HG02678 (cell line): ENCODE results near the gene ALCAM.

ENCODE experiments used
- ATAC-seq: cut with Tn5 transposase; IDR thresholded peaks from one replicate; pipeline ENCODE4 v1.9.1; 2021; ENCODE audit warnings: mild to moderate bottlenecking, moderate library complexity; ENCODE audit not compliant: unreplicated experiment

Gene ALCAM

DNA sequence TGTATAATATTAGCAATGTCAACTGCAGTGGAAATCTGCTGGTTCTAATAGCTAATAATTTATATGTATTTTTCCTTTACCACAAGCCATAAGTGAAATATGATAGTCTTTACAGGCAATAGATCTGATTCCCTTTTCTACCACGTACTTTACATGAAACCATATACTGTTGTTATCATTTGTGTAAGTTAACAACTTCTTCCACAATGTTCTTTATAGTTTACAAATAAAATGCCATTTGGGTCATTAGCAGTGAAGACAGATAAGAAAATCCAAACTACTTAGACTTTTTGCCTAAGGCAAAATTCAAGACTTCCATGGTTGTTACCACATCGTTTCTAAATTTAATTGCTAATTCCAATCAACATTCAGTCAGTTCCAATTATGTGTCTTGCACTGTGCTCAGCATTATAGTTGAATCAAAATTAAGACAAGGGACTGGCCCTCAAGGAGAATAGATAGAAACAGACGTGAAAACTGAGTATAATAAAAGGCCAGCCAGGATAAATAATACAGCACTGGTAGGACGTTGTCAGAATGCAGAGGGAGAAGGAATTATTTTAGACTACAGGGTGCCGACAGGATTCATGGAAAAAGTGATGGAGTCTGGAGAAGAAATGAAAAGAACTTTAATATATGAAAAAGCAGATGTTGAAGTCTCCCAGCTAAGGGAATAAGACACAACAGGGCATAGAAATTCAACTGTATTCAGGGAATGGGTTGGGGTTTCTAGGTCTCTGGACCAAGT lies 249.8 kb downstream of the ALCAM start:
- no peak for ATAC-seq

- ATAC-seq, result no peak
Observed at GRCh38 chr3:105618556-105618955, 251.8 kb downstream of the ALCAM start.

DNA sequence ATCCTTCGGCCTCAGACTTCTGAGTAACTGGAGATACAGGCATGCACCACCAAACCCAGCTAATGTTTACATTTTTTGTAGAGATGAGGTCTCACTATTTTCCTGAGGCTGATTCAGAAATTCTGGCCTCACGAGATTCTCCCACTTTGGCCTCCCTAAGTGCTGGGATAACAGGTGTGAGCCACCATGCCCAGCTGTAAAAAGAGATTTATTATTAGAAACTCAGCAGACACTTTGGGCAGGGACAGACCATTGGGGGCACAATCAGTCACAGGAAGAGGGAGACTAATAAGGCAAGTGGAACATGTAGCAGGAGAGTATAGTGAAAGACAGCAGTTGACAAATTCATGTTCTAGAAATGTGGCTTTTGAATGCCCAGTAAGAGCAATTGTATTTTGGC lies 252.9 kb downstream of the ALCAM start:
- no peak for ATAC-seq

GRCh38 chr3:105620236-105620635 lies 253.5 kb downstream of the ALCAM start:
- no peak for ATAC-seq

DNA sequence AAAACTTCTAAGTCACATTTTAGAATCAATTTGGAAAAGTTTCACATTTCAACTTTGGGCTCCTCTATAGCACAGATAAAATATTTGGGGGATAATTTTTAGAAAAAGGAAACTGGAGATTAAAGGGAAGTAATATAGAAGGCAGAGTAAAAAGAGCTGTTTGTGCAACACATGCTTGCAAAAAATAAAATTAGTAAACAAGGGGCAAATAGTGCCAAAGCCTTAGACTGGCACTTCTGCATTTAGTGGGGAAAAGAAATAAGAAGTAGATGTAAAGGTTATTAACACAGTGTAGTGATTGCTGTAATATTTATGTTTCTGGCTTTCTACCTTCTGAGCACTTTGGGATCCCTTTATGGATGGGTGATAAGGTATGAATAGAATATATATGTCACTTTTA lies 255.5 kb downstream of the ALCAM start:
- no peak for ATAC-seq
